Smooth muscle cell (in vitro differentiated cells): ENCODE results near the gene TMX4. TPM values are rescaled to one million over a fixed set of nuclear protein-coding genes. Genes with fewer than 3 reads are reported as not detected.

Source experiments
- DNase-seq: peaks from one replicate; lab custom pipeline; 2025; ENCODE audit not compliant: unreplicated experiment; lab: John Stamatoyannopoulos, UW
- H2AFZ ChIP-seq: fragments of 200-600 bp; sonication (generic); 2 replicates; pipeline ENCODE4 v1.6.0; 2016; ENCODE audit warnings: antibody characterized with exemption, low read depth, mild to moderate bottlenecking
- H3F3A ChIP-seq: fragments of 200-600 bp; sonication (generic); 2 replicates; pipeline ENCODE4 v1.6.0; 2017; ENCODE audit warnings: antibody characterized with exemption, low read depth
- H3K27ac ChIP-seq: fragments of 200-600 bp; sonication (generic); 2 replicates; pipeline ENCODE4 v1.5.1; 2016; ENCODE audit warnings: low read depth, mild to moderate bottlenecking
- H3K27me3 ChIP-seq: fragments of 200-600 bp; sonication (generic); 2 replicates; pipeline ENCODE4 v1.6.1; 2016; ENCODE audit warnings: low read depth, mild to moderate bottlenecking
- H3K36me3 ChIP-seq: fragments of 200-600 bp; sonication (generic); 2 replicates; pipeline ENCODE4 v1.5.1; 2016; ENCODE audit warnings: low read depth
- H3K4me1 ChIP-seq: fragments of 200-600 bp; sonication (generic); 2 replicates; pipeline ENCODE4 v1.5.1; 2016; ENCODE audit warnings: low read depth
- H3K4me2 ChIP-seq: fragments of 200-600 bp; sonication (generic); 2 replicates; pipeline ENCODE4 v1.6.0; 2016; ENCODE audit warnings: mild to moderate bottlenecking
- H3K4me3 ChIP-seq: fragments of 200-600 bp; sonication (generic); 2 replicates; pipeline ENCODE4 v1.5.1; 2016; ENCODE audit warnings: mild to moderate bottlenecking
- H3K79me2 ChIP-seq: fragments of 200-600 bp; sonication (generic); 2 replicates; pipeline ENCODE4 v1.6.0; 2016; ENCODE audit warnings: low read depth, mild to moderate bottlenecking
- H3K9ac ChIP-seq: fragments of 200-600 bp; sonication (generic); 2 replicates; pipeline ENCODE4 v1.6.0; 2016; ENCODE audit warnings: low read depth
- H3K9me3 ChIP-seq: fragments of 200-600 bp; sonication (generic); replicated peaks from 2 replicates; pipeline ENCODE4 v1.5.1; 2016; ENCODE audit warnings: low read depth
- H4K20me1 ChIP-seq: fragments of 200-600 bp; sonication (generic); 2 replicates; pipeline ENCODE4 v1.6.0; 2016; ENCODE audit warnings: low read depth
- WGBS: methylation state at CpG from one replicate; pipeline ENCODE4 v1.1.7; 2016; ENCODE audit warnings: low lambda C conversion rate; 5-methylcytosine and 5-hydroxymethylcytosine counted together
- polyA plus RNA-seq: library from polyadenylated mRNA; unstranded; fragments of >200 nt; fragmentation: Nextera tagmentation; extraction: Ambion mirVana; gene quantifications from 2 replicates; pipeline ENCODE4 v1.2.1, GENCODE V29; 2016
- total RNA-seq: library from RNA; depleted of rRNA; stranded (reverse); fragments of >200 nt; gene quantifications from 2 replicates; pipeline ENCODE4 v1.2.3, GENCODE V29; 2014
- TF ChIP-seq, protein P1 (sequence below): fragments of 200-600 bp; sonication (generic); IDR thresholded peaks from 2 replicates; pipeline ENCODE4 v1.5.1; 2017; ENCODE audit warnings: borderline replicate concordance, mild to moderate bottlenecking, antibody characterized with exemption; ENCODE audit not compliant: insufficient read depth, poor library complexity, severe bottlenecking

Gene TMX4
- total and polyA plus RNA-seq, 2 experiments from 2014 or later: 13.9 to 14.1 TPM

DNA sequence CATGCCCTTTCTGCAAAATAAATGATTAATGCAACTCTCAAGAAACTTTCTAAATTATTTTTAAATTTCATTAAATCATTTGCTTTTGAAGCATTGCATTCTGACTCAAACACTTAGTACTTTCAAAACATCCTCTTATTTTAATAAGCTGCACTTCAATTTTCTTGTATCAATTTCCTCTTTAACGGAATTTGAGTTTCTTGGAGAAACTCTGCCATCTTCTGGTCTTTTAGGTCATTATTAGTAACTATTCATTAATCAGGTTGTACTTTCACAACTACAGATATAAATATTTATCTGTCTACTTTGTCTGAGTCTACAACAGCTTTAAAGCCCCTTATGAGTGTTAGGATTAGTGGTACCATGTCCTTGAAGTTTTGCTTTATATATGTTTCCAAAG is 30.2 kb downstream of the TMX4 start:
- no peak for DNase-seq
- H3K79me2 ChIP-seq: no peaks in the 10 kb centered on the region
- H3K9ac ChIP-seq: no peak overlapping the region
- H3K4me2 ChIP-seq: no peak overlapping the region
- peaks cover under 1% of the 10 kb centered on the region for H3K4me1 ChIP-seq
- TF ChIP-seq, protein P1, sequence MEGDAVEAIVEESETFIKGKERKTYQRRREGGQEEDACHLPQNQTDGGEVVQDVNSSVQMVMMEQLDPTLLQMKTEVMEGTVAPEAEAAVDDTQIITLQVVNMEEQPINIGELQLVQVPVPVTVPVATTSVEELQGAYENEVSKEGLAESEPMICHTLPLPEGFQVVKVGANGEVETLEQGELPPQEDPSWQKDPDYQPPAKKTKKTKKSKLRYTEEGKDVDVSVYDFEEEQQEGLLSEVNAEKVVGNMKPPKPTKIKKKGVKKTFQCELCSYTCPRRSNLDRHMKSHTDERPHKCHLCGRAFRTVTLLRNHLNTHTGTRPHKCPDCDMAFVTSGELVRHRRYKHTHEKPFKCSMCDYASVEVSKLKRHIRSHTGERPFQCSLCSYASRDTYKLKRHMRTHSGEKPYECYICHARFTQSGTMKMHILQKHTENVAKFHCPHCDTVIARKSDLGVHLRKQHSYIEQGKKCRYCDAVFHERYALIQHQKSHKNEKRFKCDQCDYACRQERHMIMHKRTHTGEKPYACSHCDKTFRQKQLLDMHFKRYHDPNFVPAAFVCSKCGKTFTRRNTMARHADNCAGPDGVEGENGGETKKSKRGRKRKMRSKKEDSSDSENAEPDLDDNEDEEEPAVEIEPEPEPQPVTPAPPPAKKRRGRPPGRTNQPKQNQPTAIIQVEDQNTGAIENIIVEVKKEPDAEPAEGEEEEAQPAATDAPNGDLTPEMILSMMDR: no peak
- no peaks in the 10 kb centered on the region for H4K20me1 ChIP-seq
- H3K27ac ChIP-seq: no peak overlapping the region
- H3F3A ChIP-seq: no peaks in the 10 kb centered on the region
- H3K27me3 ChIP-seq: no peaks in the 10 kb centered on the region
- 93% methylated on average over 1 of the region's 1 CpG for WGBS
- no peaks in the 10 kb centered on the region for H3K9me3 ChIP-seq
- H2AFZ ChIP-seq: no peak overlapping the region
- peaks cover 8% of the 10 kb centered on the region for H3K36me3 ChIP-seq
- H3K4me3 ChIP-seq: no peak overlapping the region

DNA sequence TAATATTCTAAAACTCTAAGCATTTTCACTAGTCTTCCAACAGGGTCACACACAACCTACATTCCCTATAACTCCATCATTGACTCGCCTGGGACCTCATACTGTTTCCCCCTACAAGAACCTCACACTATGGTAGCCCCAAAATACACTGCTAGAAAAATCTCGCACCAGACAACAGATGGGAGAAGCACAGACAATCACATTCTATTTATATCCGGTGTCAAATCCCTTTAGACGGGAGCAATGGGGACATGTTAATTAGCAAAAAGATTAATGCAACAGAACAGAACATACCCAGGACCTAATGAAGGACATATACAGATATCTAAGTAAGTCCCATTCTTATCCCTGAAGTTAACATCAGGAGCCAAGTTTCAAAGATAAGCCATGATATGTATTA is 33.6 kb downstream of the TMX4 start:
- Histone ChIP-seq H3K27me3 (no peaks in the 10 kb centered on the region), H4K20me1 (no peaks in the 10 kb centered on the region), H3K79me2 (no peaks in the 10 kb centered on the region), H3K9me3 (no peaks in the 10 kb centered on the region), H3K36me3 (no peaks in the 10 kb centered on the region), H3K4me1 (peaks cover 7% of the 10 kb centered on the region), H3K4me2 (no peak overlapping the region), H2AFZ (no peak overlapping the region), H3F3A (no peaks in the 10 kb centered on the region), H3K27ac (no peak overlapping the region), H3K9ac (no peak overlapping the region), H3K4me3 (no peak overlapping the region)
- TF ChIP-seq, protein P1: no peak
- 91% methylated on average over 4 of the region's 4 CpGs for WGBS
- no peak for DNase-seq

DNA sequence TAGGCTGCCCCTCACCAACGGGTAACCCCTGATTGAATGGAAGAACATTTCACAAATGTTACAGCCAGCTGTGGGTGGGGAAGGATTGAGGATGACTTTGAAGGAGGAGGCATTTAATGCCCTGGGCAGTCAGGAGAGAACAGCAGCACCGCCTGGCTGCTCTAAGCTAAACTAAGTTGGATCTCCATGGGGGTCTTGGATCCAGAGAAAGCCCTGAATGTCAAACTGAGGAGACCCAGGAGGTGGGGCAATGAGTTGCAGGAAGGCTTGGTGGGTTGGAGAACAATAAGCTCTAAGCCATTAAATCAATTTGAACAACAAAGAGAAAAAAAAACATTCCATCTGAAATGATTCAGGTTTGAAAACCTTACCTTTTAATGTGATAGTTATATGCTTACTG is 35.4 kb downstream of the TMX4 start:
- no peak overlapping the region for H2AFZ ChIP-seq
- H3K79me2 ChIP-seq: no peaks in the 10 kb centered on the region
- WGBS: 77% methylated on average over 2 of the region's 2 CpGs
- TF ChIP-seq, protein P1: no peak
- no peaks in the 10 kb centered on the region for H3K9me3 ChIP-seq
- H3K27ac ChIP-seq: no peak overlapping the region
- no peaks in the 10 kb centered on the region for H3K27me3 ChIP-seq
- no peak overlapping the region for H3K9ac ChIP-seq
- H4K20me1 ChIP-seq: no peaks in the 10 kb centered on the region
- no peak overlapping the region for H3K4me2 ChIP-seq
- H3K4me1 ChIP-seq: peaks cover 7% of the 10 kb centered on the region
- no peaks in the 10 kb centered on the region for H3F3A ChIP-seq
- H3K36me3 ChIP-seq: no peaks in the 10 kb centered on the region
- DNase-seq: no peak
- no peak overlapping the region for H3K4me3 ChIP-seq

DNA sequence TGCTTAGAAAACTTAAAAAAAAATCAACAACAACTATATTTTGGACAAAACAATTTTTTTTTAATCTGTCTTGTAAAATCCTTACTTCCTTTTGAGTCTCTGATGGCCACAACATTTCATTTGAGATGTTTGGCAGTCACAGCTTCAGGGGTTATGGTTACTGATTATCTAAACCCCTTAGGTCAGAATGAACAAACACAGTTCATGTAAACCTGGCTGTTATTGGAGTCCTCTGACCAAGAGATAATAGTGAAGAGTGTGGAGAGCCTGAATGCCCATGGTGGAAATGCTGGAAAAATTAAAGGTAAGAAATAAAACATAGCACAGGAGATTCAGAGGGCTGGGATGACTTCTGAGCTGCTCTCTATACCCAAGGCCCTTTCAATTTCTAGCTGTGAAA is 38.2 kb downstream of the TMX4 start:
- Histone ChIP-seq H4K20me1 (no peaks in the 10 kb centered on the region), H3K27me3 (no peaks in the 10 kb centered on the region)
- TF ChIP-seq, protein P1: no peak

More for the DNA sequence above, 38.2 kb downstream of the TMX4 start:
- Histone ChIP-seq H2AFZ (no peak overlapping the region), H3K4me1 (peaks cover 7% of the 10 kb centered on the region), H3F3A (no peaks in the 10 kb centered on the region), H3K36me3 (no peaks in the 10 kb centered on the region), H3K9me3 (no peaks in the 10 kb centered on the region), H3K9ac (no peak overlapping the region), H3K27ac (no peak overlapping the region), H3K4me2 (no peak overlapping the region), H3K79me2 (no peaks in the 10 kb centered on the region), H3K4me3 (no peak overlapping the region)
- no peak for DNase-seq
